ENCODE results near the gene SLC5A9.
"Not testable (repeated sequence)": the region's sequence is repeated elsewhere in the genome, so short reads cannot be mapped to it uniquely, and the experiment has no call there.

SLC5A9 gene

DNA sequence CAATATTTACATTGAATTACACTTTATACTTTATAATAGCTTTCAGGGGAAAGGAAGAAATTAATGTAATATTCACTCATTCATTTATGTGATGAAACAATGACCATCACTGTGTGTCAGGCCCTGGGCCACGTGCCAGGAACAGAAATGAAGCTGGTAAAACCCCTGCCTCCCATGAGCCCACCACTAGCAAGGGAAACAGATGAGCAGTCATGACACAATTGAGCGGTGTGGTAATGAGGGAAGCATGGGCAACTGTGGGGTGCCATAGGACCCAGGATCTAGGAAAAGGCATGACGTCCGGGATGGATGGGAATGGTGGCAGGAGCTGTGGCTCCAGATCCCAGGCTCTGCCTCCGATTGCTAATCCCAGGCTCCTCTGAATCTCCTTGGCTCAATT is 17.0 kb upstream of the SLC5A9 start:
- H3K27me3 Mint-ChIP-seq: peaks cover 4% of the 10 kb centered on the region
- no peak overlapping the region for H3K27ac Mint-ChIP-seq
- no peaks in the 10 kb centered on the region for H3K4me1 Mint-ChIP-seq
- H3K36me3 Mint-ChIP-seq: no peaks in the 10 kb centered on the region
- H3K4me3 Mint-ChIP-seq: no peak overlapping the region
- H3K9me3 Mint-ChIP-seq: no peaks in the 10 kb centered on the region

DNA sequence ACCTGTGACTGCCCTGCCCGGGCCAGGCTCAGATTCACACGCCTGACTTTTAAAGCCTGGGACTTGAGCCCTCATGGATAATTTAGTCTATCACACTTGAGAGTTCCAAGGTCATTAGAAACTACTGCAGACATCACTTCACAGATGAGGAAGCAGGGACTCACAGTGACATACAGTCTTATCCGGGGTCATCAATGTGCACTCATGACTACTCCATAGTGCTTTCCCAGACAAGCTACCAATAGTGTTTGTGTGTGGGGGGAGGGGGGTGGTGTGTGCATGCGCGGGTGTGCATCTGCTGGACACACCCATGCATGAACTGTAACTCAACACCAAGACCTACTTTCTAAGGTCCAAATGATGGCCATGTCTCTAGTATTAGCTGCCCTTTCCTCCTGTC is 16.1 kb upstream of the SLC5A9 start:
- no peaks in the 10 kb centered on the region for H3K36me3 Mint-ChIP-seq
- no peaks in the 10 kb centered on the region for H3K4me1 Mint-ChIP-seq
- no peak overlapping the region for H3K27ac Mint-ChIP-seq
- peaks cover 1% of the 10 kb centered on the region for H3K27me3 Mint-ChIP-seq
- H3K4me3 Mint-ChIP-seq: no peak overlapping the region
- no peaks in the 10 kb centered on the region for H3K9me3 Mint-ChIP-seq

GRCh38 chr1:48207131-48207530 is 15.4 kb upstream of the SLC5A9 start:
- Mint-ChIP-seq H3K27ac (no peak overlapping the region), H3K36me3 (no peaks in the 10 kb centered on the region), H3K4me3 (no peak overlapping the region), H3K27me3 (no peaks in the 10 kb centered on the region), H3K9me3 (no peaks in the 10 kb centered on the region), H3K4me1 (no peaks in the 10 kb centered on the region)

- H3K27me3 Mint-ChIP-seq: peaks cover under 1% of the 10 kb centered on the region
- H3K4me1 Mint-ChIP-seq: no peaks in the 10 kb centered on the region
- H3K4me3 Mint-ChIP-seq: no peak overlapping the region
- no peaks in the 10 kb centered on the region for H3K9me3 Mint-ChIP-seq
- no peak overlapping the region for H3K27ac Mint-ChIP-seq
- no peaks in the 10 kb centered on the region for H3K36me3 Mint-ChIP-seq
Measured at GRCh38 chr1:48207536-48208075, 14.9 kb upstream of the SLC5A9 start.

DNA sequence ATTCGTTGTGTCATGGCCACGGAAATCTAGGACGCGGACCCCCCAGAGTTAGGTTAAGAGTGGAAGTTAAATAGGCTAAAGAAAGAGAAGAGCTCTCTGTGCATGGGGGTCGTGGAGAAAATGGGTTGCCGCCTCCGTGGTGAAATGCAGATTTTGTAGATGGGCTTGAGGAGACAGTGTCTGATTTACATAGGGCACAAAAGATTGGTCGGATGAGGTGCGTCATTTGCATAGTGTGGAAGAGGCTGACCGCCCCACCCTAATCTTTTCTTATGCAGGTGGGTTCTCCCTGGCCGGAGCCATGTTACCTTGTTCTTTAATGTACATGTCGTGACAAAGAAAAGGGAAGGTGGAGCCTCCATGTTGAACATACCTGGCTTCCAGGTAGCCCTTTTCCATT is 14.3 kb upstream of the SLC5A9 start:
- no peaks in the 10 kb centered on the region for H3K4me1 Mint-ChIP-seq
- H3K4me3 Mint-ChIP-seq: no peak overlapping the region
- H3K27ac Mint-ChIP-seq: no peak overlapping the region
- no peaks in the 10 kb centered on the region for H3K36me3 Mint-ChIP-seq
- H3K27me3 Mint-ChIP-seq: peaks cover 3% of the 10 kb centered on the region
- H3K9me3 Mint-ChIP-seq: no peaks in the 10 kb centered on the region

DNA sequence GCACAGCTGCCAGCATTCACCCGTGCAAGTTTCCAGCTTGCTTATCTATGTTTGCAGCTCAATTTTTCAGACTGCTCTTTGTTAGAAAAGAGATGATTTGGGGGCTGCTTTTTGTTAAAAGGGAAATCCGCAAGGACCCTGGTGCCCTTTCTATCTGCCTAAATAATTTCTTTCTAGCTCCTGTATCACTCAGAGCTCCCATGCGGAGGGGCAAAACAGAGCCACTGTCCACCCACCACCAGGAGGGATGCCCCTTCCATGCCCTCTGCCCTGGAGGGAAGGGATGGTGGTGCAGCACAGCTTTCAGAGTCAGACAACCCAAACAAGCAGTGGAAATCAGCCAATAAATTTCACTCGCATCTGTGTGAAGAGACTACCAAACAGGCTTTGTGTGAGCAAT is 13.9 kb upstream of the SLC5A9 start:
- no peaks in the 10 kb centered on the region for H3K4me1 Mint-ChIP-seq
- H3K27ac Mint-ChIP-seq: no peak overlapping the region
- peaks cover 3% of the 10 kb centered on the region for H3K27me3 Mint-ChIP-seq
- no peaks in the 10 kb centered on the region for H3K36me3 Mint-ChIP-seq
- H3K4me3 Mint-ChIP-seq: no peak overlapping the region
- no peaks in the 10 kb centered on the region for H3K9me3 Mint-ChIP-seq

- not testable (repeated sequence) for H3K9me3 Mint-ChIP-seq, H3K36me3 Mint-ChIP-seq, H3K4me1 Mint-ChIP-seq, H3K27ac Mint-ChIP-seq, H3K4me3 Mint-ChIP-seq, H3K27me3 Mint-ChIP-seq
Measured at GRCh38 chr1:48213462-48213861, 9.1 kb upstream of the SLC5A9 start.

GRCh38 chr1:48214366-48214765 is 8.2 kb upstream of the SLC5A9 start:
- H3K27ac Mint-ChIP-seq, H3K4me3 Mint-ChIP-seq, H3K9me3 Mint-ChIP-seq, H3K4me1 Mint-ChIP-seq, H3K36me3 Mint-ChIP-seq, H3K27me3 Mint-ChIP-seq: not testable (repeated sequence)

DNA sequence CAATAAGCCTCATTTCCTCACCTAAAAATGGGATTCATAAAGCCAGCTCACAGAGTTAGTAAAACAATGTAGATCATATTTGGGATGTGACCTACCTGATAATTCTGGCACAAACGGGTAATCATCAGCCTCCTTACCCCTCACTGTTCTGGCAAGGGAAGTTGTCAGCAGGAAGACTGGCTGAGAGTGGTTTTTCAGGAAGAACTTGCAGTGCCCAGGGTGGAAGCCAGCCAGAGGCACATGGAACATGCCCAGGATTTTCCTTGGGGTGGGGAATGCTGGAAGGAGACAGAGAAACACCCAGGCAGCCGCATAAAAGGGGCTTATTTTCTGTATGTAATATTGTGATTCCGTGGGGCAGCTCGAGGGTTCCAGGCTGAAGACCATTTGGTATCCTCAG is 7.7 kb upstream of the SLC5A9 start:
- peaks cover 3% of the 10 kb centered on the region for H3K27me3 Mint-ChIP-seq
- H3K4me3 Mint-ChIP-seq: no peak overlapping the region

DNA sequence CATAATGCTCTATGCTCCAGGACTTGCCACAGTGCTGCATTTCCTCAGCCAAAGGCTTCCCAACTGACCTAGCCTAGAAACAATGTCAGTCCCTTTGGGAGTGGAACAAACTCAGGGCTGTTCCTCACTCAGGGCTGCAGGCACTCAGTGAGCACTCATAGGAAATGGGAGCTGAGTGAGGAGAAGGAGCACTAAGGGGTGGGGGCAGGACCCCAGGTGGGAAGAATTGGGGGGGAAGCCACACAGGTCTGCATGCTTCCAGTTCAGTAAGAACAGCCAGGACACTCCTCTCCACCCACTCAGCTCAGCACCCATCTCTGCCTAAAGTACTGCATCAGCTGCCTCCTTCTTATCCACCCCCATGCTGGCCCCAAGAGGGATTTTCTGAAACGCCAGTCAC is 7.3 kb upstream of the SLC5A9 start:
- Mint-ChIP-seq H3K27ac (no peak overlapping the region), H3K4me3 (no peak overlapping the region), H3K27me3 (peaks cover 3% of the 10 kb centered on the region), H3K9me3 (no peaks in the 10 kb centered on the region), H3K36me3 (no peaks in the 10 kb centered on the region), H3K4me1 (no peaks in the 10 kb centered on the region)

More for the DNA sequence above, 7.7 kb upstream of the SLC5A9 start:
- Mint-ChIP-seq H3K36me3 (no peaks in the 10 kb centered on the region), H3K4me1 (no peaks in the 10 kb centered on the region), H3K9me3 (no peaks in the 10 kb centered on the region), H3K27ac (no peak overlapping the region)

DNA sequence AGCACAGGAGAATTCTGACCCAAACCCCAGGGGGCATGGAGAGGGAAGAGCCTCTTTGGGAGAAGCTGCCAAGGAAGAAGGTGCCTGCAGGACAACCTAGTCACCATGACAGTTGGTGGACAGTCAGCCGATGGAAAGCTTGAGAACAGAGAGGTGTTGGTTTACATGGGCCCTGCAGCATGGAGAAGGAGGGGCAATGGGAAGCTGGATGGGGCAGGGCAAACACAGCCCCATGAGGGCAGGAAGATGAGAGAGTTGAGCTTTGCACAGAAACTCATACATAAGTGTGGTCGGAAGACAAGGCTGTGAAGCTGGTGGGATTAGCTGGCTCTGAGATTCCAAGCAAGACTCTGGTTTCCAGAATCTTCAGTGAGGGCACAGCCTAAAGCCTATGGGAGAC is 6.6 kb upstream of the SLC5A9 start:
- Mint-ChIP-seq H3K4me1 (no peaks in the 10 kb centered on the region), H3K36me3 (no peaks in the 10 kb centered on the region), H3K27me3 (peaks cover 3% of the 10 kb centered on the region), H3K4me3 (no peak overlapping the region), H3K9me3 (no peaks in the 10 kb centered on the region), H3K27ac (no peak overlapping the region)

DNA sequence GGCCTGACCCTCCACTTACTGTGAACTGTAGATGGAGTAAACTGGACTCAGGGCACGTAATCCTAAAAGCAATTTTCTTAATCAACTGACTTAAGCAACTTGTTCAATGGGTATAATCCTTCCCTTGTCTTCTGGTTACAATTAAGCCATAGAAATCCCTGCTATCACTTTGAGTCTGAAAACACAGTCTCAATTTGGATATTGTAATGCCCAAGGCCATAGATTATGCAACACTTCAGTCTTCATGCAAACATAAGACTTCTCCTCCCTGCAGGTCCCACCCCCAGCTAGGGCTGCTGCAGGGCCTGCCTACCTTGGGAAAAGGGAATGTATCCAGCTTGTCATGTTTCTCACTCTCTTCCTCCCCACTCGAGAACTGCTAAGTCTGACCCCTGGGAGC is 6.2 kb upstream of the SLC5A9 start:
- Mint-ChIP-seq H3K27ac (no peak overlapping the region), H3K27me3 (peaks cover 3% of the 10 kb centered on the region), H3K4me1 (no peaks in the 10 kb centered on the region), H3K9me3 (no peaks in the 10 kb centered on the region), H3K36me3 (no peaks in the 10 kb centered on the region), H3K4me3 (no peak overlapping the region)

DNA sequence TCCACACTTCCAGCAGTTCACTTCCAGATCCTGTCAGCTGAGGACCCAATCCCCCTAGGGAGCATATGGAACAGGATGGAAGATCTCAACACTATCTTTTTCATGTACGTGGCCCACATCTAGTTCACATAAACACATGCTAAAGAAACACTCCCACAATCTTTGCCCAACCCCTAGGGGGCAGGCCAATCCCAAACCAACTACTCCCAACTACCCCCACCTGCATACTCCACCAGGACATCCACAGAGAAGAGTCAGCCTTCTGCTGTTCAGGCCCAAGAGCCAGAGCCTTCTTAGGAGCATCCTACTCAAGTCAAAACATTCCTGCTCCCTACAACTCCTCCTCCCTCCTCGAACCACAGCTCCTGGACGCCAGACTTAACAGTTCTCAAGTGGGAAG is 5.6 kb upstream of the SLC5A9 start:
- H3K4me3 Mint-ChIP-seq: no peak overlapping the region
- no peaks in the 10 kb centered on the region for H3K9me3 Mint-ChIP-seq
- no peaks in the 10 kb centered on the region for H3K4me1 Mint-ChIP-seq
- H3K36me3 Mint-ChIP-seq: no peaks in the 10 kb centered on the region
- H3K27ac Mint-ChIP-seq: no peak overlapping the region
- H3K27me3 Mint-ChIP-seq: peaks cover 3% of the 10 kb centered on the region

DNA sequence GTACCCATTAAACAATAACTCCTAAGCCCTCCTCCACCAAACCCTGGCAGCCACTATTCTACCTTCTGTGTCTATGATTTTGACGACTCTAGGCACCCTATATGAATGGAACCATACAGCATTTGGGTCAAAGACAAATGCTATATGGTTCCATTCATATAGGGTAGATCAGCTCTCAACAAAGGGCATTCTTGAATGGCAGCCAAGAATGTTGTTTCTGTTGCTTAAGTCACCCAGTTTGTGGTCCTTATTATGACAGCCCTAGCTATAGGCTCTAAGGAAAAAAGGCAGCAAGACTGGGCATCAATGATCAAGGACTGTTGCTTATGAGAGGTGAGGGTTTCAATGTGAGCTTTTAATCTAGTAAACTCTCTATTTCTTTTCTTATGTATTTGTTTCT is 4.7 kb upstream of the SLC5A9 start:
- H3K9me3 Mint-ChIP-seq: no peaks in the 10 kb centered on the region
- H3K4me1 Mint-ChIP-seq: no peaks in the 10 kb centered on the region
- H3K27me3 Mint-ChIP-seq: no peaks in the 10 kb centered on the region
- H3K27ac Mint-ChIP-seq: no peak overlapping the region
- no peak overlapping the region for H3K4me3 Mint-ChIP-seq
- H3K36me3 Mint-ChIP-seq: no peaks in the 10 kb centered on the region

DNA sequence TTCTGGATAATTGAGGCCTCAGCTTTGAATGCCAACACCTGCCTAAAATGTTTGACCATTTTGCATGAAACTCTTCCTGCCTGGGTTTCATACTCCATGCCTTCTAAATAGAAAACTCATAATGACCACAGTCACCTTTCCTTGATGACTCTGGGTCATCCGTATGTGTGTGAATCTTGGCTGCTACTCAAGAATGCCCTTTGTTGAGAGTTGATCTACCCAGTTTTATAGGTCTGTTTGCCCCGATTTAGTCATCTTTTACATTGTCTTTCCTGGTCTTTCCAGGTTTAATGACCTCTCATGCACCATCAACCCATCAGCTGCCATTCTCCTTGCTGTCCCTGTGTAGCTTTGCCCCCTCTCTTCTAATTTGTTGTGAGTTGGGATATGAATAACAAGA is 2.7 kb upstream of the SLC5A9 start:
- H3K4me3 Mint-ChIP-seq: no peak overlapping the region
- H3K9me3 Mint-ChIP-seq: no peaks in the 10 kb centered on the region
- H3K27ac Mint-ChIP-seq: no peak overlapping the region
- no peaks in the 10 kb centered on the region for H3K36me3 Mint-ChIP-seq
- H3K4me1 Mint-ChIP-seq: no peaks in the 10 kb centered on the region
- H3K27me3 Mint-ChIP-seq: no peaks in the 10 kb centered on the region

DNA sequence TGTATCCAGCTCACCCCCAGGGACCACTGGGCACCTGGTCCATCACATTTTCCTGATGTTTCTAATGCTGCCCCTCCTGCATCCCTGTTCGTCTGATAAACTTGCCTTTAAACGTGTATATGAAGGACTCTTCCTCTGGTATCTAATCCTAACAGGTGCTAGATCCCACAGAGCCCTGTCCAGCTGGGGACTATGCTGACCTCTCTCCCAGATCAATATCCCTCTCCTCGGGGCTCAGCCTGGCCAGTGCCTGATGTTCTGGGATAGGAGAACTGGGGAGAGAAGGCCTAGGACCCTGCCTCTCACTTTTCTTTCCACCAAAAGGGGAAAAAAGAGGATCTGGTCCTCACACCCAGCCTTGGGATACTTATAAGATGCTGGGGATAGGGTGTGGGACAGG is 1.4 kb upstream of the SLC5A9 start:
- Mint-ChIP-seq H3K36me3 (no peaks in the 10 kb centered on the region), H3K4me1 (no peaks in the 10 kb centered on the region), H3K9me3 (no peaks in the 10 kb centered on the region), H3K27me3 (no peaks in the 10 kb centered on the region), H3K4me3 (no peak overlapping the region), H3K27ac (no peak overlapping the region)

DNA sequence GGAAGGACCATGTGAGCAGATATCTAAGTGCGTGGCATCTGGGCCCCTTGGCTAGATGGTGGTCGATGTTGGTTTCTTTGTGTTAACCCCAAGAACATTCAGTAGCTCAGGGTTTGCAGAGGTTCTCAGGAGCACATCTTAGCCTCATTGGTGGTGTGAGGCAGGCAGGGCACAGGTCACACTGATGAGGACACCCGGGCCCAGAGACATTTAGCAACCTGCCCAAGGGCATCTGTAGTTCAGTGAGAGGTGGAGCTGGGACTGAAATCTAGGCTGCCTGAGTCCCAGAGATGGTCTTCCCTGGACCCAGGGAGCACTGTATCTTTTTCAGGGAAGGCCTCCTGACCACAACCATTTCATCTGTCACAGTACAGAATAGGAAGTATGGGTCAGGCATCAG is 859 bp upstream of the SLC5A9 start:
- Mint-ChIP-seq H3K4me1 (no peaks in the 10 kb centered on the region), H3K27ac (no peak overlapping the region), H3K9me3 (no peaks in the 10 kb centered on the region), H3K27me3 (no peaks in the 10 kb centered on the region), H3K36me3 (no peaks in the 10 kb centered on the region), H3K4me3 (no peak overlapping the region)
